GM18505 (cell line): Measurements from ENCODE around the gene PPT2.
"Not testable (repeated sequence)": the region's sequence is repeated elsewhere in the genome, so short reads cannot be mapped to it uniquely, and the experiment has no call there.

Experiments
- ATAC-seq: cut with Tn5 transposase; IDR thresholded peaks from one replicate; pipeline ENCODE4 v1.9.1; 2021; ENCODE audit not compliant: unreplicated experiment
- POLR2A ChIP-seq: IDR thresholded peaks from 4 replicates; pipeline ENCODE4 v1.6.1; 2011; ENCODE audit warnings: borderline replicate concordance; ENCODE audit not compliant: insufficient read depth, insufficient read length; ENCODE audit errors: extremely low read depth

The PPT2 gene

GRCh38 chr6:32196682-32197616 is 43.0 kb downstream of the PPT2 start:
- no peak for TF ChIP-seq POLR2A
- ATAC-seq, result no peak

- no peak for TF ChIP-seq POLR2A
- no peak for ATAC-seq
Measured at GRCh38 chr6:32198345-32198696, 44.4 kb downstream of the PPT2 start.

- no peak for ATAC-seq
- TF ChIP-seq POLR2A, result no peak
Measured at GRCh38 chr6:32198866-32199265, 44.9 kb downstream of the PPT2 start.

- no peak for TF ChIP-seq POLR2A
- ATAC-seq, result no peak
Measured at GRCh38 chr6:32200711-32201475, 47.0 kb downstream of the PPT2 start.

GRCh38 chr6:32202186-32202585 is 48.2 kb downstream of the PPT2 start:
- no peak for TF ChIP-seq POLR2A
- ATAC-seq, result no peak

- TF ChIP-seq POLR2A, result no peak
- no peak for ATAC-seq
Measured at GRCh38 chr6:32203426-32204267, 49.7 kb downstream of the PPT2 start.

- ATAC-seq, result no peak
- TF ChIP-seq POLR2A, result no peak
Measured at GRCh38 chr6:32204268-32204715, 50.4 kb downstream of the PPT2 start.

GRCh38 chr6:32208996-32209395 is 55.1 kb downstream of the PPT2 start:
- no peak for ATAC-seq
- no peak for TF ChIP-seq POLR2A

- no peak for ATAC-seq
- no peak for TF ChIP-seq POLR2A
Measured at GRCh38 chr6:32210191-32210601, 56.3 kb downstream of the PPT2 start.

- ATAC-seq, result not testable (repeated sequence)
Measured at GRCh38 chr6:32211432-32211831, 57.5 kb downstream of the PPT2 start.

GRCh38 chr6:32212076-32212760 is 58.3 kb downstream of the PPT2 start:
- no peak for TF ChIP-seq POLR2A
- ATAC-seq, result no peak
